Activated naive CD4-positive, alpha-beta T cell treated with anti-CD3 and anti-CD28 coated beads, Interleukin-2, amount 50 U/mL, for 24 hours (primary cell): ENCODE results near the gene SYNDIG1.

Source experiments
- H3K27ac Mint-ChIP-seq: one replicate; pipeline ENCODE4 v1.8.0; 2021; ENCODE audit warnings: mild to moderate bottlenecking, mixed read lengths
- H3K27me3 Mint-ChIP-seq: one replicate; pipeline ENCODE4 v1.8.0; 2021; ENCODE audit warnings: mixed read lengths
- H3K36me3 Mint-ChIP-seq: one replicate; pipeline ENCODE4 v1.8.0; 2021; ENCODE audit warnings: mixed read lengths
- H3K4me1 Mint-ChIP-seq: one replicate; pipeline ENCODE4 v1.8.0; 2021; ENCODE audit warnings: mixed read lengths
- H3K4me3 Mint-ChIP-seq: one replicate; pipeline ENCODE4 v1.8.0; 2021; ENCODE audit warnings: mild to moderate bottlenecking, mixed read lengths
- H3K9me3 Mint-ChIP-seq: one replicate; pipeline ENCODE4 v1.8.0; 2021; ENCODE audit warnings: mixed read lengths

SYNDIG1 gene

GRCh38 chr20:24492031-24492607 lies 22.7 kb downstream of the SYNDIG1 start:
- H3K36me3 Mint-ChIP-seq: no peaks in the 10 kb centered on the region
- no peak overlapping the region for H3K27ac Mint-ChIP-seq
- H3K4me1 Mint-ChIP-seq: no peaks in the 10 kb centered on the region
- no peaks in the 10 kb centered on the region for H3K27me3 Mint-ChIP-seq
- H3K4me3 Mint-ChIP-seq: no peak overlapping the region
- H3K9me3 Mint-ChIP-seq: no peaks in the 10 kb centered on the region

GRCh38 chr20:24492698-24493097 lies 23.3 kb downstream of the SYNDIG1 start:
- H3K36me3 Mint-ChIP-seq: no peaks in the 10 kb centered on the region
- H3K27me3 Mint-ChIP-seq: no peaks in the 10 kb centered on the region
- no peak overlapping the region for H3K4me3 Mint-ChIP-seq
- no peaks in the 10 kb centered on the region for H3K9me3 Mint-ChIP-seq
- no peak overlapping the region for H3K27ac Mint-ChIP-seq
- no peaks in the 10 kb centered on the region for H3K4me1 Mint-ChIP-seq

GRCh38 chr20:24493181-24493580 lies 23.8 kb downstream of the SYNDIG1 start:
- Mint-ChIP-seq H3K36me3 (no peaks in the 10 kb centered on the region), H3K4me1 (no peaks in the 10 kb centered on the region), H3K27ac (no peak overlapping the region), H3K9me3 (no peaks in the 10 kb centered on the region), H3K27me3 (no peaks in the 10 kb centered on the region), H3K4me3 (no peak overlapping the region)

GRCh38 chr20:24493661-24494459 lies 24.4 kb downstream of the SYNDIG1 start:
- Mint-ChIP-seq H3K4me1 (no peaks in the 10 kb centered on the region), H3K9me3 (no peaks in the 10 kb centered on the region), H3K4me3 (no peak overlapping the region), H3K27me3 (no peaks in the 10 kb centered on the region), H3K27ac (no peak overlapping the region), H3K36me3 (no peaks in the 10 kb centered on the region)

- no peaks in the 10 kb centered on the region for H3K36me3 Mint-ChIP-seq
- H3K9me3 Mint-ChIP-seq: no peaks in the 10 kb centered on the region
- no peak overlapping the region for H3K4me3 Mint-ChIP-seq
- H3K27me3 Mint-ChIP-seq: no peaks in the 10 kb centered on the region
- no peaks in the 10 kb centered on the region for H3K4me1 Mint-ChIP-seq
- H3K27ac Mint-ChIP-seq: no peak overlapping the region
Observed at GRCh38 chr20:24494460-24494920, 25.1 kb downstream of the SYNDIG1 start.

GRCh38 chr20:24495266-24495665 lies 25.8 kb downstream of the SYNDIG1 start:
- H3K9me3 Mint-ChIP-seq: no peaks in the 10 kb centered on the region
- no peak overlapping the region for H3K4me3 Mint-ChIP-seq
- H3K36me3 Mint-ChIP-seq: no peaks in the 10 kb centered on the region
- no peaks in the 10 kb centered on the region for H3K4me1 Mint-ChIP-seq
- H3K27me3 Mint-ChIP-seq: no peaks in the 10 kb centered on the region
- H3K27ac Mint-ChIP-seq: no peak overlapping the region

- no peaks in the 10 kb centered on the region for H3K27me3 Mint-ChIP-seq
- H3K4me3 Mint-ChIP-seq: no peak overlapping the region
- no peaks in the 10 kb centered on the region for H3K4me1 Mint-ChIP-seq
- no peaks in the 10 kb centered on the region for H3K36me3 Mint-ChIP-seq
- no peaks in the 10 kb centered on the region for H3K9me3 Mint-ChIP-seq
- no peak overlapping the region for H3K27ac Mint-ChIP-seq
Observed at GRCh38 chr20:24497851-24498250, 28.4 kb downstream of the SYNDIG1 start.

- Mint-ChIP-seq H3K27me3 (no peaks in the 10 kb centered on the region), H3K27ac (no peak overlapping the region)
Observed at GRCh38 chr20:24498641-24499040, 29.2 kb downstream of the SYNDIG1 start.

GRCh38 chr20:24499472-24499871 lies 30.0 kb downstream of the SYNDIG1 start:
- Mint-ChIP-seq H3K4me3 (no peak overlapping the region), H3K27me3 (no peaks in the 10 kb centered on the region), H3K36me3 (no peaks in the 10 kb centered on the region), H3K27ac (no peak overlapping the region), H3K4me1 (no peaks in the 10 kb centered on the region), H3K9me3 (no peaks in the 10 kb centered on the region)

More at GRCh38 chr20:24498641-24499040, 29.2 kb downstream of the SYNDIG1 start:
- H3K4me3 Mint-ChIP-seq: no peak overlapping the region
- no peaks in the 10 kb centered on the region for H3K4me1 Mint-ChIP-seq
- no peaks in the 10 kb centered on the region for H3K36me3 Mint-ChIP-seq
- H3K9me3 Mint-ChIP-seq: no peaks in the 10 kb centered on the region

GRCh38 chr20:24501764-24502556 lies 32.5 kb downstream of the SYNDIG1 start:
- Mint-ChIP-seq H3K27ac (no peak overlapping the region), H3K9me3 (no peaks in the 10 kb centered on the region), H3K4me1 (no peaks in the 10 kb centered on the region), H3K4me3 (no peak overlapping the region), H3K27me3 (peaks cover 3% of the 10 kb centered on the region), H3K36me3 (no peaks in the 10 kb centered on the region)

- Mint-ChIP-seq H3K27me3 (peaks cover 3% of the 10 kb centered on the region), H3K27ac (no peak overlapping the region), H3K4me1 (no peaks in the 10 kb centered on the region), H3K9me3 (no peaks in the 10 kb centered on the region), H3K36me3 (no peaks in the 10 kb centered on the region), H3K4me3 (no peak overlapping the region)
Observed at GRCh38 chr20:24502661-24503060, 33.2 kb downstream of the SYNDIG1 start.

GRCh38 chr20:24503352-24503931 lies 34.0 kb downstream of the SYNDIG1 start:
- H3K27ac Mint-ChIP-seq: no peak overlapping the region

GRCh38 chr20:24504331-24505285 lies 35.2 kb downstream of the SYNDIG1 start:
- H3K4me1 Mint-ChIP-seq: no peaks in the 10 kb centered on the region
- H3K36me3 Mint-ChIP-seq: no peaks in the 10 kb centered on the region
- peaks cover 6% of the 10 kb centered on the region for H3K27me3 Mint-ChIP-seq
- no peak overlapping the region for H3K4me3 Mint-ChIP-seq
- H3K9me3 Mint-ChIP-seq: no peaks in the 10 kb centered on the region
- H3K27ac Mint-ChIP-seq: no peak overlapping the region

More at GRCh38 chr20:24503352-24503931, 34.0 kb downstream of the SYNDIG1 start:
- no peaks in the 10 kb centered on the region for H3K36me3 Mint-ChIP-seq
- no peaks in the 10 kb centered on the region for H3K9me3 Mint-ChIP-seq
- H3K4me3 Mint-ChIP-seq: no peak overlapping the region
- no peaks in the 10 kb centered on the region for H3K4me1 Mint-ChIP-seq
- peaks cover 4% of the 10 kb centered on the region for H3K27me3 Mint-ChIP-seq

- Mint-ChIP-seq H3K4me1 (no peaks in the 10 kb centered on the region), H3K27ac (no peak overlapping the region)
Observed at GRCh38 chr20:24506146-24506545, 36.7 kb downstream of the SYNDIG1 start.

GRCh38 chr20:24506696-24507095 lies 37.3 kb downstream of the SYNDIG1 start:
- H3K36me3 Mint-ChIP-seq: no peaks in the 10 kb centered on the region
- no peak overlapping the region for H3K4me3 Mint-ChIP-seq
- H3K9me3 Mint-ChIP-seq: no peaks in the 10 kb centered on the region
- H3K27ac Mint-ChIP-seq: no peak overlapping the region
- H3K27me3 Mint-ChIP-seq: peaks cover 11% of the 10 kb centered on the region
- no peaks in the 10 kb centered on the region for H3K4me1 Mint-ChIP-seq

More at GRCh38 chr20:24506146-24506545, 36.7 kb downstream of the SYNDIG1 start:
- Mint-ChIP-seq H3K4me3 (no peak overlapping the region), H3K9me3 (no peaks in the 10 kb centered on the region), H3K27me3 (peaks cover 7% of the 10 kb centered on the region), H3K36me3 (no peaks in the 10 kb centered on the region)
